Osteoblast (primary cell): Measurements from ENCODE around the gene RYR2. TPM values are rescaled to one million over a fixed set of nuclear protein-coding genes. Genes with fewer than 3 reads are reported as not detected.

ENCODE experiments used
- DNase-seq: peaks from one replicate; pipeline ENCODE4 v3.0.0; 2011; ENCODE audit warnings: low spot score, mixed read lengths; ENCODE audit not compliant: insufficient read length; ENCODE audit errors: missing footprints
- H2AFZ ChIP-seq: 2 replicates; pipeline ENCODE4 v1.6.0; 2011; ENCODE audit warnings: mild to moderate bottlenecking, low read length
- H3K27ac ChIP-seq: 2 replicates; pipeline ENCODE4 v1.5.1; 2011; ENCODE audit warnings: mild to moderate bottlenecking, low read depth, low read length, moderate library complexity
- H3K27me3 ChIP-seq: 2 replicates; pipeline ENCODE4 v1.6.0; 2012; ENCODE audit warnings: mild to moderate bottlenecking, control low read depth, inconsistent platforms, low read length, moderate library complexity; ENCODE audit not compliant: insufficient read depth
- H3K36me3 ChIP-seq: 2 replicates; pipeline ENCODE4 v1.5.1; 2011; ENCODE audit warnings: mild to moderate bottlenecking, low read length, control low read depth, moderate library complexity; ENCODE audit not compliant: insufficient read depth
- H3K4me1 ChIP-seq: 2 replicates; pipeline ENCODE4 v1.5.1; 2011; ENCODE audit warnings: mild to moderate bottlenecking, low read length, control low read depth, moderate library complexity; ENCODE audit not compliant: insufficient read depth
- H3K4me2 ChIP-seq: 2 replicates; pipeline ENCODE4 v1.6.0; 2011; ENCODE audit warnings: mild to moderate bottlenecking, low read length; ENCODE audit not compliant: insufficient read depth
- H3K4me3 ChIP-seq: fragments of 200-600 bp; sonication (generic); 3 replicates; pipeline ENCODE4 v1.5.1; 2012; ENCODE audit warnings: mild to moderate bottlenecking, low read length, inconsistent platforms; ENCODE audit not compliant: insufficient read depth
- H3K79me2 ChIP-seq: 2 replicates; pipeline ENCODE4 v1.6.0; 2012; ENCODE audit warnings: mild to moderate bottlenecking, low read length, control low read depth, inconsistent platforms; ENCODE audit not compliant: insufficient read depth
- H3K9me3 ChIP-seq: 2 replicates; pipeline ENCODE4 v1.5.1; 2011; ENCODE audit warnings: low read depth, low read length, control low read depth
- H4K20me1 ChIP-seq: 2 replicates; pipeline ENCODE4 v1.6.0; 2012; ENCODE audit warnings: mild to moderate bottlenecking, low read length, control low read depth; ENCODE audit not compliant: insufficient read depth
- CTCF ChIP-seq: IDR thresholded peaks from 2 replicates; pipeline ENCODE4 v1.5.1; 2011; ENCODE audit warnings: mild to moderate bottlenecking, low read depth, low read length, moderate library complexity; ENCODE audit errors: extremely low read depth
- total RNA-seq: library from RNA; depleted of rRNA; stranded (reverse); fragments of >200 nt; gene quantifications from 2 replicates; pipeline ENCODE4 v1.2.3, GENCODE V29; 2012

RYR2 gene
- total RNA-seq, 1 donor = not detected

DNA sequence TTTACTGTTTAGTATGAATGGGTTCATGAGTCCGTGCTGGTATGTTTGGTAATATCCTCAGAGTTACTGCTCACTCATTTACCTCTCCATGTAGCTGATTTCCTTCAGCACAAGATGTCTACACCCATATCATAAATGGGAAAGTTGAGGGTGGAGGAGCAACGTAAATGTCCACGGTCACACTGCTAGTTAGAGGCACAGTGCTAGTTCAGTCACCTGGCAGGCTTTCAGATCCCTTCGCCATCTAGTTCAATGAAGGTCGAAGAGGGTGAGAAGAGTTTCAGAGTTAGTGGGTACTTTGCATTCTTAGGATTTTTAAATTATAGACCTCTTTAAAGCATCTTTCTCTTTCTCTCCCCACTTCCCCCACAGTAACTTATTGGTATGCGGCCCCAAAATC lies 630.0 kb downstream of the RYR2 start:
- Histone ChIP-seq H3K4me2 (no peak overlapping the region), H3K27ac (no peak overlapping the region), H3K27me3 (no peaks in the 10 kb centered on the region), H3K4me1 (no peaks in the 10 kb centered on the region), H3K4me3 (no peak overlapping the region), H2AFZ (no peak overlapping the region), H4K20me1 (no peaks in the 10 kb centered on the region), H3K79me2 (no peaks in the 10 kb centered on the region), H3K9me3 (peaks cover 6% of the 10 kb centered on the region), H3K36me3 (no peaks in the 10 kb centered on the region)
- TF ChIP-seq CTCF = no peak
- DNase-seq = no peak

DNA sequence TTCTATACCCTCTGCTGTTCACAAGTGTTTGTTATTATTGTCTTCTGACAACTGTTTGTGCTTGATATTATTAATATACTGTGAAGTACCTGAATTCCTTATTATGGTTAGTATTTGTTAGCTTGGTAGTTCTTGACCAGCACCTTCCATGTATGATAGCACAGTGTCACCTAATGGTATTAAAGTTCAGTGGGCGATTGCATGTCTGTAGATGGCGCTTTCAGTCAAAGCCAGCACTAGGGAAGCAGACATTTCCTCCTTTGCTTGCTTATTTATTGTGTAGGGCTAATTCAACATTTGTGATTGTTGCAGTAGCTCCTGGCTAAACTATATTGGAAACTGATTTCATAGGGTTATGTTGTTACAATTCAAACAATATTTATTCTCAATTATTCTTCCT lies 630.8 kb downstream of the RYR2 start:
- H3K27ac ChIP-seq = no peak overlapping the region
- no peak overlapping the region for H3K4me2 ChIP-seq
- no peak for TF ChIP-seq CTCF
- H4K20me1 ChIP-seq = no peaks in the 10 kb centered on the region
- no peak overlapping the region for H2AFZ ChIP-seq
- DNase-seq = no peak
- no peaks in the 10 kb centered on the region for H3K79me2 ChIP-seq
- H3K4me3 ChIP-seq = no peak overlapping the region
- H3K36me3 ChIP-seq = no peaks in the 10 kb centered on the region
- H3K4me1 ChIP-seq = no peaks in the 10 kb centered on the region
- peaks cover 6% of the 10 kb centered on the region for H3K9me3 ChIP-seq
- H3K27me3 ChIP-seq = no peaks in the 10 kb centered on the region

GRCh38 chr1:237673631-237674030 lies 631.6 kb downstream of the RYR2 start:
- no peak overlapping the region for H2AFZ ChIP-seq
- peaks cover 2% of the 10 kb centered on the region for H3K9me3 ChIP-seq
- TF ChIP-seq CTCF = no peak
- no peak for DNase-seq
- H4K20me1 ChIP-seq = no peaks in the 10 kb centered on the region
- no peaks in the 10 kb centered on the region for H3K36me3 ChIP-seq
- no peaks in the 10 kb centered on the region for H3K4me1 ChIP-seq
- H3K4me3 ChIP-seq = no peak overlapping the region
- H3K27me3 ChIP-seq = no peaks in the 10 kb centered on the region
- H3K79me2 ChIP-seq = no peaks in the 10 kb centered on the region
- no peak overlapping the region for H3K27ac ChIP-seq
- no peak overlapping the region for H3K4me2 ChIP-seq

DNA sequence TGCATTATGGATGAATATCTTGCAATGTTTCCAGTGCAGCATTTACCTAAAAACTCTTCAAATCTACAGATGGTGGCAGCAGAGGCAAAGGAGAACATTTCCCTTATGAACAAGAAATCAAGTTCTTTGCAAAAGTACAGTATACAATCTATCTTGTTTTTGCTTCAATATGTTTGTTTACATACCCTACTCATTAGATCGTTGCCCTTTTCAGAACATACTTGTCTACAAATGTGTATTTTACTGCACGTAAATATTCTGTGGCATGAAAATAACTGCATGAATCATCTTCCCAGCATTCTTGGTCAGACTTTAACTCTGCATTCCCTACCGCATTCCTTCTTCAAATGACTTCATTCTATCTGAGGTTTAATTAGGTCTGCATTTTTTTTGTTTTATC lies 636.0 kb downstream of the RYR2 start:
- DNase-seq = no peak
- H3K4me3 ChIP-seq = no peak overlapping the region
- no peak overlapping the region for H3K27ac ChIP-seq
- no peak overlapping the region for H3K4me2 ChIP-seq
- no peak for TF ChIP-seq CTCF
- no peaks in the 10 kb centered on the region for H3K79me2 ChIP-seq
- H3K4me1 ChIP-seq = no peaks in the 10 kb centered on the region
- peaks cover 2% of the 10 kb centered on the region for H3K9me3 ChIP-seq
- H4K20me1 ChIP-seq = no peaks in the 10 kb centered on the region
- no peaks in the 10 kb centered on the region for H3K27me3 ChIP-seq
- no peaks in the 10 kb centered on the region for H3K36me3 ChIP-seq
- H2AFZ ChIP-seq = no peak overlapping the region
